Endothelial cell (in vitro differentiated cells): Measurements from ENCODE around the gene SYT2. TPM values are rescaled to one million over a fixed set of nuclear protein-coding genes. Genes with fewer than 3 reads are reported as not detected.

Experiments
- DNase-seq: peaks from one replicate; pipeline ENCODE4 v3.0.0; 2021; ENCODE audit warnings: low spot score
- H3K27ac Mint-ChIP-seq: one replicate; pipeline ENCODE4 v1.8.0; 2021; ENCODE audit warnings: mixed read lengths, inconsistent platforms; ENCODE audit not compliant: unreplicated experiment
- H3K27me3 Mint-ChIP-seq: one replicate; pipeline ENCODE4 v1.8.0; 2021; ENCODE audit warnings: mild to moderate bottlenecking, moderate library complexity, mixed read lengths, inconsistent platforms; ENCODE audit not compliant: unreplicated experiment
- H3K36me3 Mint-ChIP-seq: one replicate; pipeline ENCODE4 v1.8.0; 2021; ENCODE audit warnings: mild to moderate bottlenecking, low read depth, mixed read lengths, inconsistent platforms; ENCODE audit not compliant: unreplicated experiment
- H3K4me1 Mint-ChIP-seq: one replicate; pipeline ENCODE4 v1.8.0; 2021; ENCODE audit warnings: mild to moderate bottlenecking, mixed read lengths, inconsistent platforms; ENCODE audit not compliant: unreplicated experiment
- H3K4me3 Mint-ChIP-seq: one replicate; pipeline ENCODE4 v1.8.0; 2021; ENCODE audit warnings: mild to moderate bottlenecking, mixed read lengths, inconsistent platforms; ENCODE audit not compliant: unreplicated experiment
- H3K9me3 Mint-ChIP-seq: one replicate; pipeline ENCODE4 v1.8.0; 2021; ENCODE audit warnings: mixed read lengths, inconsistent platforms; ENCODE audit not compliant: unreplicated experiment
- CTCF ChIP-seq: fragments of 200-600 bp; sonication (generic); IDR thresholded peaks from one replicate; pipeline ENCODE4 v1.5.0; 2021; ENCODE audit warnings: antibody characterized with exemption; ENCODE audit not compliant: unreplicated experiment
- total RNA-seq: library from RNA; stranded (reverse); fragmentation: NEBNext Ultra II Directional; extraction: Animal tissue kit (Norgen Biotek cat#: 25700); gene quantifications from one replicate; pipeline ENCODE4 v1.2.1, GENCODE V29; 2021; ENCODE audit not compliant: unreplicated experiment

SYT2 gene
- total RNA-seq, 1 donor from 2014 or later = 0.33 TPM

- Mint-ChIP-seq H3K27me3 (peaks cover 7% of the 10 kb centered on the region), H3K9me3 (no peaks in the 10 kb centered on the region), H3K36me3 (no peaks in the 10 kb centered on the region), H3K27ac (peak overlapping the region; percentile 65), H3K4me3 (peak overlapping the region; percentile 13), H3K4me1 (peaks cover 25% of the 10 kb centered on the region)
- no peak for TF ChIP-seq CTCF
- DNase-seq = no peak
These were observed 2.9 kb upstream of the SYT2 start for GRCh38 chr1:202713110-202713509.

GRCh38 chr1:202711949-202712635 lies 1.8 kb upstream of the SYT2 start:
- no peak overlapping the region for H3K27ac Mint-ChIP-seq
- H3K4me1 Mint-ChIP-seq = peaks cover 25% of the 10 kb centered on the region
- no peaks in the 10 kb centered on the region for H3K9me3 Mint-ChIP-seq
- H3K27me3 Mint-ChIP-seq = peaks cover 7% of the 10 kb centered on the region
- no peak for TF ChIP-seq CTCF
- no peak for DNase-seq
- no peaks in the 10 kb centered on the region for H3K36me3 Mint-ChIP-seq
- H3K4me3 Mint-ChIP-seq = no peak overlapping the region

- Mint-ChIP-seq H3K4me3 (no peak overlapping the region), H3K36me3 (no peaks in the 10 kb centered on the region), H3K4me1 (peaks cover 25% of the 10 kb centered on the region)
These were observed 795 bp downstream of the SYT2 start for GRCh38 chr1:202709276-202710041.

GRCh38 chr1:202708456-202709275 lies 1.6 kb downstream of the SYT2 start:
- Mint-ChIP-seq H3K4me1 (peaks cover 25% of the 10 kb centered on the region), H3K36me3 (no peaks in the 10 kb centered on the region), H3K9me3 (no peaks in the 10 kb centered on the region), H3K4me3 (no peak overlapping the region), H3K27me3 (peaks cover 7% of the 10 kb centered on the region), H3K27ac (no peak overlapping the region)
- TF ChIP-seq CTCF = no peak
- no peak for DNase-seq

More at GRCh38 chr1:202709276-202710041, 795 bp downstream of the SYT2 start:
- no peak for TF ChIP-seq CTCF
- Mint-ChIP-seq H3K9me3 (no peaks in the 10 kb centered on the region), H3K27ac (no peak overlapping the region), H3K27me3 (peaks cover 7% of the 10 kb centered on the region)
- DNase-seq = no peak
